Lower leg skin (tissue), 4 donors: ENCODE results near the gene KIAA2012. TPM values are rescaled to one million over a fixed set of nuclear protein-coding genes. Genes with fewer than 3 reads are reported as not detected.

Source experiments
- DNase-seq, 2 donors: peaks; one replicate each; pipeline ENCODE4 v3.0.0-alpha.2; 2019; ENCODE audit warnings: low spot score in 2 of 2
- H3K4me3 ChIP-seq: fragments of 200-600 bp; sonication (generic); 2 replicates; pipeline ENCODE4 v1.5.1; 2017; ENCODE audit warnings: mild to moderate bottlenecking, low read depth; ENCODE audit not compliant: poor library complexity, severe bottlenecking
- CTCF ChIP-seq, 3 donors: fragments of 450-650 bp; IDR thresholded peaks; one replicate each; pipeline ENCODE4 v1.5.1; 2016; ENCODE audit warnings: antibody characterized with exemption in 3 of 3, mild to moderate bottlenecking in 3 of 3, moderate library complexity in 2 of 3
- POLR2A ChIP-seq, 2 donors: fragments of 450-650 bp; IDR thresholded peaks; one replicate each; pipeline ENCODE4 v1.6.1; 2016 to 2017; ENCODE audit warnings: antibody characterized with exemption in 2 of 2, mild to moderate bottlenecking in 1 of 2, moderate library complexity in 1 of 2
- WGBS, 2 donors: methylation state at CpG; one replicate each; pipeline ENCODE4 v1.1.5; 2018; 5-methylcytosine and 5-hydroxymethylcytosine counted together
- intact Hi-C: fragments of 100-400 bp; cut with DNase I; formaldehyde crosslinking; loops from one replicate; pipeline ENCODE4 v1.15.0; 2023; ENCODE audit warnings: low total_unique reads
- total RNA-seq, 4 donors: library from RNA; depleted of rRNA; stranded (reverse); fragments of >200 nt; gene quantifications; one replicate each; pipeline ENCODE4 v1.1.0, GENCODE V29; 2016

KIAA2012 gene
- total RNA-seq, 4 donors from 2014 or later = not detected

GRCh38 chr2:202069170-202070067 lies 3.6 kb upstream of the KIAA2012 start:
- 66 to 67% methylated on average over 11 of the region's 11 CpGs for WGBS, 2 donors
- TF ChIP-seq CTCF (IDR thresholded peaks at IDR 0.05) = no peak
- no peak for TF ChIP-seq POLR2A (IDR thresholded peaks at IDR 0.05)
- intact Hi-C loops = no loop called here
- no peak overlapping the region for H3K4me3 ChIP-seq
- DNase-seq = no peak

DNA sequence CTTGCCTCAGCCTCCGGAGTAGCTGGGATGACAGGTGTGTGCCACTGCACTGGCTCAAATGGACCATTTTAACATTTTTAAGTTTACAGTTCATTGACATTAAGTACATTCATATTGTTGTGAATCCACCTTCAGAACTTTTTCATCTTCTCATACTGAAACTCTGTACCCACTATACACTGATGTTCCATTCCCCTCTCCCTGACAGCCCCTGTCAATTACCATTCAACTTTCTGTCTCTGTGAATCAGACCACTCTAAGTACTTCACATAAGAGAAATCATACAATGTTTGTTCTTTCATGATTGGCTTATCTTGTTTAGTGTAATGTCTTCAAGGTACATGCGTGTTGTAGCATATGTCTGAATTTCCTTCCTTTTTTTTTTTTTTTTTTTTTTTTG lies 1.9 kb upstream of the KIAA2012 start:
- TF ChIP-seq CTCF (IDR thresholded peaks at IDR 0.05) (no peak), POLR2A (IDR thresholded peaks at IDR 0.05) (no peak)
- no peak overlapping the region for H3K4me3 ChIP-seq
- 95 to 100% methylated on average over 2 of the region's 2 CpGs for WGBS, 2 donors
- no peak for DNase-seq
- intact Hi-C loops = no loop called here

DNA sequence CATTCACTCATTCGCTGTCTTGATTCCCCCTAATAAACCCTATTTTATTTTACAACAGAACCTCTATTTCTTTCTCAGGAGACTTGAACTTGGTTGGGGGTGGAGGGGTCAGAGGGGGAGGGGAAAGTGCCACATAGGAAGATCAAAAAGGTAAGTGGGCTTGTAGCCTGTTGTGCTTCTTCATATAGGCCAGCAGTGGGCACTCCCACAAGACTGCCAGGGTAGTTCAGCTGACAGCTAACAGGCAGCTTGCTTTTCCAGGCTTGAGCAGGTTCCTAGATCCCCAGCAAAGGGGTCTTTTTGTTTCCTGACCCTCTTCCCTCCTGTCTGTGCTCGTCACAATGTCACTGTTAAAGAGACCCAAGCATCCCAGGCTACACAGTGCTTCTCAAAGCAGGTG lies 829 bp upstream of the KIAA2012 start:
- H3K4me3 ChIP-seq = no peak overlapping the region
- 92 to 93% methylated on average over 2 of the region's 2 CpGs for WGBS, 2 donors
- intact Hi-C loops = no loop called here
- no peak for DNase-seq
- no peak for TF ChIP-seq CTCF (IDR thresholded peaks at IDR 0.05)
- no peak for TF ChIP-seq POLR2A (IDR thresholded peaks at IDR 0.05)

DNA sequence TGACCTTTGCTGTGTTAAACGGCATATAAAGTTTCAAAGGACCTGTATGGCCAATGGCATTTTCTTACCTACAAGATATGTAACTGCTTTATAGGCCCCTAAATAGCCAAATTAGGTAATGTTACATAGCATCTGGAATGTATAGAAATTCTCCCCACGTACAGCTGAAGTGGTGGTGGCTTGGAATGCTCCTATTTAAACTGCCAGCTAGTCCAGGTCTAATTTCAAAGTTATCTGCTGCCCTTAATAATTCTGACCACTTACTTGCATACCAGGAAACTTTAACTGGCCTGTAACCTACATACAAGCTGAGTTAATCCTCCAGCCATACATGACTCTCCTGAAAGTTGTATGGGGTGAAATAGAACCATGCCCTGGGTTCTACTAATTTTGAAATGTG lies 1.3 kb downstream of the KIAA2012 start:
- intact Hi-C loops = no loop called here
- WGBS, 2 donors = 94% methylated on average over 2 of the region's 2 CpGs
- DNase-seq = no peak
- no peak for TF ChIP-seq POLR2A (IDR thresholded peaks at IDR 0.05)
- no peak for TF ChIP-seq CTCF (IDR thresholded peaks at IDR 0.05)
- H3K4me3 ChIP-seq = no peak overlapping the region

- no peak for DNase-seq
- intact Hi-C loops = no loop called here
- TF ChIP-seq CTCF (IDR thresholded peaks at IDR 0.05) = no peak
Measured at GRCh38 chr2:202079310-202079709, 6.3 kb downstream of the KIAA2012 start.

More at GRCh38 chr2:202079310-202079709, 6.3 kb downstream of the KIAA2012 start:
- no peak overlapping the region for H3K4me3 ChIP-seq
- 67 to 74% methylated on average over 5 of the region's 5 CpGs for WGBS, 2 donors
